Renal pelvis (tissue), 12 donors: ENCODE data around the gene MTX1. TPM values are rescaled to one million over a fixed set of nuclear protein-coding genes. Genes with fewer than 3 reads are reported as not detected.
"Not testable (repeated sequence)": the region's sequence is repeated elsewhere in the genome, so short reads cannot be mapped to it uniquely, and the experiment has no call there.

Experiments used
- DNase-seq: peaks from one replicate; pipeline ENCODE4 v3.0.0-alpha.2; 2013
- long read RNA-seq, 16 experiments: transcript quantifications; one replicate each; lab custom pipeline, GENCODE V29; 2026
- polyA plus RNA-seq, 3 donors: library from polyadenylated mRNA; unstranded; fragments of 120-200 nt; gene quantifications; one replicate each; pipeline ENCODE4 v1.2.1, GENCODE V29; 2013; ENCODE audit not compliant: insufficient read length in 3 of 3

Gene MTX1
- polyA plus RNA-seq: 10 to 100 TPM; 43.4 to 50.1 (median 48.6) TPM
- long read RNA-seq, donor 1, transcript MTX1-202 (8 exons, 1,632 nt): major isoform, 28 of 29 reads
- long read RNA-seq, donor 1, partial matches to known transcripts: 0 of 29 reads
- long read RNA-seq, donor 1, other reads (novel, unspliced or antisense): 0 of 29 reads
- long read RNA-seq, donor 2, transcript MTX1-202 (8 exons, 1,632 nt): major isoform, 33 of 34 reads
- long read RNA-seq, donor 2, partial matches to known transcripts: 0 of 34 reads
- long read RNA-seq, donor 2, other reads (novel, unspliced or antisense): 0 of 34 reads
- long read RNA-seq, donor 3, transcript MTX1-202 (8 exons, 1,632 nt): major isoform, 19 of 24 reads
- long read RNA-seq, donor 3, partial matches to known transcripts: 5 of 24 reads
- long read RNA-seq, donor 3, other reads (novel, unspliced or antisense): 0 of 24 reads
- long read RNA-seq, donor 4, transcript MTX1-202 (8 exons, 1,632 nt): major isoform, 38 of 39 reads
- long read RNA-seq, donor 4, partial matches to known transcripts: 0 of 39 reads
- long read RNA-seq, donor 4, other reads (novel, unspliced or antisense): 0 of 39 reads
- long read RNA-seq, donor 5, transcript MTX1-202 (8 exons, 1,632 nt): major isoform, 13 of 15 reads
- long read RNA-seq, donor 5, partial matches to known transcripts: 0 of 15 reads
- long read RNA-seq, donor 5, other reads (novel, unspliced or antisense): 0 of 15 reads
- long read RNA-seq, donor 6, transcript MTX1-202 (8 exons, 1,632 nt): major isoform, 25 of 28 reads
- long read RNA-seq, donor 6, partial matches to known transcripts: 0 of 28 reads
- long read RNA-seq, donor 6, other reads (novel, unspliced or antisense): 0 of 28 reads
- long read RNA-seq, donor 7, transcript MTX1-202 (8 exons, 1,632 nt): major isoform, 19 of 27 reads
- long read RNA-seq, donor 7, partial matches to known transcripts: 7 of 27 reads
- long read RNA-seq, donor 7, other reads (novel, unspliced or antisense): 0 of 27 reads
- long read RNA-seq, donor 8, transcript MTX1-202 (8 exons, 1,632 nt): major isoform, 5 of 5 reads
- long read RNA-seq, donor 8, partial matches to known transcripts: 0 of 5 reads
- long read RNA-seq, donor 8, other reads (novel, unspliced or antisense): 0 of 5 reads
- long read RNA-seq, donor 9, transcript MTX1-202 (8 exons, 1,632 nt): major isoform, 30 of 34 reads
- long read RNA-seq, donor 9, partial matches to known transcripts: 0 of 34 reads
- long read RNA-seq, donor 9, other reads (novel, unspliced or antisense): 0 of 34 reads
- long read RNA-seq, donor 10, transcript MTX1-202 (8 exons, 1,632 nt): major isoform, 21 of 27 reads
- long read RNA-seq, donor 10, partial matches to known transcripts: 6 of 27 reads
- long read RNA-seq, donor 10, other reads (novel, unspliced or antisense): 0 of 27 reads
- long read RNA-seq, donor 11, transcript MTX1-202 (8 exons, 1,632 nt): major isoform, 15 of 18 reads
- long read RNA-seq, donor 11, partial matches to known transcripts: 0 of 18 reads
- long read RNA-seq, donor 11, other reads (novel, unspliced or antisense): 0 of 18 reads
- long read RNA-seq, donor 12, transcript MTX1-202 (8 exons, 1,632 nt): major isoform, 34 of 36 reads
- long read RNA-seq, donor 12, partial matches to known transcripts: 0 of 36 reads
- long read RNA-seq, donor 12, other reads (novel, unspliced or antisense): 0 of 36 reads
- long read RNA-seq, donor 13, transcript MTX1-202 (8 exons, 1,632 nt): major isoform, 7 of 7 reads
- long read RNA-seq, donor 13, partial matches to known transcripts: 0 of 7 reads
- long read RNA-seq, donor 13, other reads (novel, unspliced or antisense): 0 of 7 reads
- long read RNA-seq, donor 14: 0 reads
- long read RNA-seq, donor 15, transcript MTX1-202 (8 exons, 1,632 nt): major isoform, 40 of 42 reads
- long read RNA-seq, donor 15, partial matches to known transcripts: 0 of 42 reads
- long read RNA-seq, donor 15, other reads (novel, unspliced or antisense): 0 of 42 reads
- long read RNA-seq, donor 16, transcript MTX1-202 (8 exons, 1,632 nt): major isoform, 36 of 44 reads
- long read RNA-seq, donor 16, partial matches to known transcripts: 5 of 44 reads
- long read RNA-seq, donor 16, other reads (novel, unspliced or antisense): 0 of 44 reads

GRCh38 chr1:155208541-155209311 lies at the start of gene MTX1:
Gene MTX1 (plus strand): TSS chr1:155208695. CDS start chr1:155208805, 110 bp downstream.
- DNase-seq: peak; percentile 92

- no peak for DNase-seq
These were observed 49.5 kb upstream of the MTX1 start for GRCh38 chr1:155158991-155159390.

GRCh38 chr1:155160128-155160527 lies 48.4 kb upstream of the MTX1 start:
- DNase-seq: no peak

- not testable (repeated sequence) for DNase-seq
These were observed 45.9 kb upstream of the MTX1 start for GRCh38 chr1:155162631-155163030.

- not testable (repeated sequence) for DNase-seq
These were observed 44.7 kb upstream of the MTX1 start for GRCh38 chr1:155163785-155164184.

GRCh38 chr1:155164625-155165024 lies 43.9 kb upstream of the MTX1 start:
- not testable (repeated sequence) for DNase-seq

GRCh38 chr1:155166051-155166470 lies 42.4 kb upstream of the MTX1 start:
- DNase-seq: peak; percentile 37

- peak; percentile 58 for DNase-seq
These were observed 41.9 kb upstream of the MTX1 start for GRCh38 chr1:155166471-155167165.

- DNase-seq: peak; percentile 84
These were observed 41.1 kb upstream of the MTX1 start for GRCh38 chr1:155167166-155168104.

GRCh38 chr1:155168105-155168445 lies 40.4 kb upstream of the MTX1 start:
- not testable (repeated sequence) for DNase-seq

- DNase-seq: no peak
These were observed 39.9 kb upstream of the MTX1 start for GRCh38 chr1:155168456-155169210.

- no peak for DNase-seq
These were observed 39.0 kb upstream of the MTX1 start for GRCh38 chr1:155169541-155169940.

GRCh38 chr1:155170101-155170785 lies 38.3 kb upstream of the MTX1 start:
- no peak for DNase-seq

- DNase-seq: no peak
These were observed 37.7 kb upstream of the MTX1 start for GRCh38 chr1:155170806-155171205.

- DNase-seq: no peak
These were observed 36.4 kb upstream of the MTX1 start for GRCh38 chr1:155171836-155172731.
